Measurements from ENCODE around the gene ZNF503. TPM values are rescaled to one million over a fixed set of nuclear protein-coding genes. Genes with fewer than 3 reads are reported as not detected.

ZNF503 gene
- total RNA-seq, 1 experiment from 2014 or later: 1.5 TPM

DNA sequence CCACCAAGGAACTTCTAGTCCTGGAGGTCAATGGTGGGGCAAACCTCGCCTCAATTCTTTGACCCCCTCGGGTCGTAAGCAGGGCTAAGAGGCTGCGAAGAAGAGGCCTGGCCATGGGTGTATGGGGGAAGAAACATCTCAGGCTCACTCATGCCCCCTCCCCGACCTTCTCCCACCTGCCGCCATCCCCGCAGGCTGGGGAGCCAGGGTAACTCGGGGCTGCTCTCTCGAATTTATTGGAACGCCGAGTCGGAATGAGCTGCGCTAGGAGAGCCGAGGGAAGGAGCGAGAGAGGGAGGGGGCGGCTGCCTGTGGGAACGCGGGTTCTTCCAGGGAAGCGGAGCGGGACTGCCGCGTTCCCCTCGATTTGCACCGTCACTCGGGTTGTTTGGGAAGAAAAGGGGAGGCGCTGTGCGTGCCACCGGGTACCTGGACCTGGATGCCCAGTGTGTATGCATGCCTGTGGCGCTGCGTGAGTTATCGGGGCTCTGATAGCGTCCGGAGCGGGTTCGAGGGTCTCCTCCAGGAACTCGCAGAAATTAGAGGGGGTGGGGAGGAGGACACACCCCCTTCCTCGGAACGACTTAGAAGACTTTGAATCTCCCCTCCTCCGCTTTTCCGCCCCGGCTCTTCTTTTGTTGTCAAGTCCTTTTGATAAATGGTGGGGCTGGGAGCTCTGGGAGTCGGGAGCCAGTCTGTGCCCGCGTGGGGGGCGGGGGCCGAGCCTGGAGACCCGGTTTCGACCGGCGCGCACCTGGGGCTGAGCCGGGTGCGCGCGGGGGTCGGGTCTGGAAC, 1.8 kb upstream of the ZNF503 start:
- BruUV-seq (replicated peaks): no TSS peak

DNA sequence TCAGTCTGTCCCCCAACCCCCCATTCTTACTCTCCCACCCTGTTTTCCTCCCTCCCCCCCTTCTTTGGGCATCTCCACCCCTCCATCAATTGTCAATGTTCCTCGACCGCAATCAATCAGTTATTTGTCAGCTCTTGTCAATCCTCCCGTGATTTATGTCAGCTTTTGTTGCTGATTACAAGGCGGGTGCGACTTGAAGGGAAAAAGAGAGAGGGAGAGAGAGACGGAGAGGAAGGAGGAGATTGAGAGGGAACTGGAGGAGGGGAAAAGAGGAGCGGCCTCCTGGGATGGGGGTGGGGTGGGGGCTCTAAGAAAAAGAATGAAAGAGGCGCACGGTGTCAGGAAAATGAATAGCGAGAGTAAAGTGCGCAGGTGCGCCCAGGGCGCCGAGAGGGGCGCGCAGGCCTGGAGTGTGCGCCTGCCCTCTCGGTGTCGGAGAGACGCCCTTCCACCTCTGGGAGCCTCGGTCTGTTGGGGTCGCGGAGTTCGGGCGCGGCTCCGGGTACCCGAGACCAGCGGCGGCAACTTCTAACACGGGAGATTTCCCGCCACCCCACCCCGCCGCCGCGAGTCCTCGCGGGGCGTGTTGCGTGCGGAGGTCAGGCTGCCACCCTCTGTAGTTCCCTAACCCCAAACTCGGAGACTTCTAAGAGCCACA, 1.1 kb upstream of the ZNF503 start:
- H3K4me3 ChIP-seq: peak overlapping the region; percentile 84
- peak overlapping the region; percentile 90 for H3K27ac ChIP-seq
- peak overlapping the region; percentile 88 for H3K4me2 ChIP-seq
- ChIA-PET CTCF (interaction anchor here (0.9 kb wide), 1 partner anchor 167 kb away, joined by 3 read pairs; the partner anchor contains the start of gene COMTD1), POLR2A (ENCODE audit: unreplicated experiment) (interaction anchor here (0.8 kb wide), 1 partner anchor 165 kb away, joined by 4 read pairs; no protein-coding TSS in a partner anchor)
- peaks cover 5% of the 10 kb centered on the region for H4K20me1 ChIP-seq (ENCODE audit: insufficient read depth)
- H3K9me3 ChIP-seq (ENCODE audit: insufficient read depth, low read depth): no peaks in the 10 kb centered on the region
- H3F3A ChIP-seq (ENCODE audit: insufficient read depth, low read depth): peaks cover 38% of the 10 kb centered on the region
- peak; percentile 25 to 46 for DNase-seq
- H3K4me1 ChIP-seq (replicated peaks; ENCODE audit: insufficient read depth): peaks cover 8% of the 10 kb centered on the region
- no peaks in the 10 kb centered on the region for H3K9me2 ChIP-seq (ENCODE audit: insufficient read depth)
- no peak for TF ChIP-seq EZH2 (IDR thresholded peaks at IDR 0.05; ENCODE audit: low read depth)
- TF ChIP-seq, protein P1, sequence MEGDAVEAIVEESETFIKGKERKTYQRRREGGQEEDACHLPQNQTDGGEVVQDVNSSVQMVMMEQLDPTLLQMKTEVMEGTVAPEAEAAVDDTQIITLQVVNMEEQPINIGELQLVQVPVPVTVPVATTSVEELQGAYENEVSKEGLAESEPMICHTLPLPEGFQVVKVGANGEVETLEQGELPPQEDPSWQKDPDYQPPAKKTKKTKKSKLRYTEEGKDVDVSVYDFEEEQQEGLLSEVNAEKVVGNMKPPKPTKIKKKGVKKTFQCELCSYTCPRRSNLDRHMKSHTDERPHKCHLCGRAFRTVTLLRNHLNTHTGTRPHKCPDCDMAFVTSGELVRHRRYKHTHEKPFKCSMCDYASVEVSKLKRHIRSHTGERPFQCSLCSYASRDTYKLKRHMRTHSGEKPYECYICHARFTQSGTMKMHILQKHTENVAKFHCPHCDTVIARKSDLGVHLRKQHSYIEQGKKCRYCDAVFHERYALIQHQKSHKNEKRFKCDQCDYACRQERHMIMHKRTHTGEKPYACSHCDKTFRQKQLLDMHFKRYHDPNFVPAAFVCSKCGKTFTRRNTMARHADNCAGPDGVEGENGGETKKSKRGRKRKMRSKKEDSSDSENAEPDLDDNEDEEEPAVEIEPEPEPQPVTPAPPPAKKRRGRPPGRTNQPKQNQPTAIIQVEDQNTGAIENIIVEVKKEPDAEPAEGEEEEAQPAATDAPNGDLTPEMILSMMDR (conservative IDR thresholded peaks at IDR 0.05): no peak; the same call in 1 of the 2 replicates
- intact Hi-C loops (cut with micrococcal nuclease; ENCODE audit: unreplicated experiment): loop anchor here (2.0 to 10.0 kb wide), 4 partner anchors 522 to 1712 kb away; no protein-coding TSS in a partner anchor
- H3K79me2 ChIP-seq (ENCODE audit: low read depth): peaks cover 87% of the 10 kb centered on the region
- H2AFZ ChIP-seq: peak overlapping the region; percentile 84
- no peaks in the 10 kb centered on the region for H3K27me3 ChIP-seq (ENCODE audit: insufficient read depth, low read depth)
- peaks cover 5% of the 10 kb centered on the region; the same call in 1 of the 2 replicates for H3K36me3 ChIP-seq (ENCODE audit: low read depth)
- BruUV-seq (replicated peaks): no TSS peak

More for the DNA sequence above, 1.8 kb upstream of the ZNF503 start:
- POLR2A ChIA-PET (ENCODE audit: unreplicated experiment): no interaction called here
- no peaks in the 10 kb centered on the region for H3K9me3 ChIP-seq (ENCODE audit: insufficient read depth, low read depth)
- DNase-seq: peak; percentile 20 to 52
- H3K27me3 ChIP-seq (ENCODE audit: insufficient read depth, low read depth): no peaks in the 10 kb centered on the region
- TF ChIP-seq, protein P1 (conservative IDR thresholded peaks at IDR 0.05): no peak; the same call in 1 of the 2 replicates
- TF ChIP-seq EZH2 (IDR thresholded peaks at IDR 0.05; ENCODE audit: low read depth): no peak
- peaks cover 86% of the 10 kb centered on the region for H3K79me2 ChIP-seq (ENCODE audit: low read depth)
- CTCF ChIA-PET: no interaction called here
- peaks cover 5% of the 10 kb centered on the region; the same call in 1 of the 2 replicates for H3K36me3 ChIP-seq (ENCODE audit: low read depth)
- intact Hi-C loops (cut with micrococcal nuclease; ENCODE audit: unreplicated experiment): loop anchor here (2.0 to 10.0 kb wide), 4 partner anchors 521 to 1711 kb away; no protein-coding TSS in a partner anchor
- H3K4me1 ChIP-seq (replicated peaks; ENCODE audit: insufficient read depth): peaks cover 8% of the 10 kb centered on the region
- peaks cover 31% of the 10 kb centered on the region for H3F3A ChIP-seq (ENCODE audit: insufficient read depth, low read depth)
- no peaks in the 10 kb centered on the region for H3K9me2 ChIP-seq (ENCODE audit: insufficient read depth)
- H3K4me2 ChIP-seq: peak overlapping the region; percentile 88
- H2AFZ ChIP-seq: peak overlapping the region; percentile 84
- H3K4me3 ChIP-seq: peak overlapping the region; percentile 84
- peaks cover 5% of the 10 kb centered on the region for H4K20me1 ChIP-seq (ENCODE audit: insufficient read depth)
- peak overlapping the region; percentile 90 for H3K27ac ChIP-seq

DNA sequence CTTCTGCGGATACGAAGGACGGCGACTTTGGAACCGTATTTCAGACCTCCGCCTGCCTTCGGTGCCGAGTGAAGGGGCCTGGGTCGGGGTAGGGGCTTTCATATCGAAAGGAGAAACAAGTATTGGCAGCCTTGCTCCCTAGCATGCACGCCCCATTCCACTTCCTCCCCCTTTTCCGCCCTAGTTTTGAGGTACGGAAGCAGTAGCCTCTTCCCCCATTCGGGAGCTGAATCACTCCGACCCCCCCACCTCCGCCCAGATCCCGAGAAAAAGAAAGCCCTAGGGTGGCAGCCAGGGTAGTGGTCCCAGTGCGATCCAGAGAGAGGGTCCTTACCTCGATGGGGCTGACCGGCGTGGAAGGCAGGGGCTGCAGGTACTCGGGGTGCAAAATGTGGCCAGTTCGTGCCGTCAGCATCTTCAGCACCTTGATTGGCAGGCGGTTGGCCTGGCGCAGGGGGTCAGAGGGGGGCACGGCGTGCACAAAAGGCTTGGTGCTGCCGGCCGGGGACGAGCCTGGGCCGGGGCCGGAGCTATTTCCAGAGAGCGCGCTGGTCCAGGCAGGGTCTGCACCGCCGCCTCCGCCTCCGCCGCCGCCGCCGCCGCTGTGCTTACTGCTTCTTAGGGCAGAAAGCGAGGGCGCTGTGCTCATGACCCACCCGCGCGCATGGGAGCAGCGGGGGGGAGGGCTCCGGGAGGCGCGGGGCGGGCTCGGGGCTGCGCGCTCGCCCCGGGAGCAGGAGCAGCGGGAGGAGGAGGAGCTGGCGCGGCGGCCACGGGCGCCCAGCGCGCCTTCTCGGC, 594 bp downstream of the ZNF503 start:
- TF ChIP-seq EZH2 (IDR thresholded peaks at IDR 0.05; ENCODE audit: low read depth): no peak
- Histone ChIP-seq H3F3A (ENCODE audit: insufficient read depth, low read depth) (peaks cover 27% of the 10 kb centered on the region), H3K4me1 (replicated peaks; ENCODE audit: insufficient read depth) (peaks cover 7% of the 10 kb centered on the region), H3K27me3 (ENCODE audit: insufficient read depth, low read depth) (no peaks in the 10 kb centered on the region), H3K9me3 (ENCODE audit: insufficient read depth, low read depth) (no peaks in the 10 kb centered on the region), H2AFZ (peak overlapping the region; percentile 86), H3K4me3 (peak overlapping the region; percentile 84), H3K4me2 (peak overlapping the region; percentile 88), H3K36me3 (ENCODE audit: low read depth) (no peaks in the 10 kb centered on the region), H3K9me2 (ENCODE audit: insufficient read depth) (no peaks in the 10 kb centered on the region), H3K79me2 (ENCODE audit: low read depth) (peaks cover 87% of the 10 kb centered on the region), H4K20me1 (ENCODE audit: insufficient read depth) (peaks cover 5% of the 10 kb centered on the region), H3K27ac (peak overlapping the region; percentile 90)
- ChIA-PET CTCF (no interaction called here), POLR2A (ENCODE audit: unreplicated experiment) (no interaction called here)
- TSS peak; percentile 15 for BruUV-seq (replicated peaks)
- DNase-seq: peak in 1 of 2 experiments; percentile 32
- intact Hi-C loops (cut with micrococcal nuclease; ENCODE audit: unreplicated experiment): loop anchor here (5.0 to 10.0 kb wide), 3 partner anchors 524 to 1714 kb away; no protein-coding TSS in a partner anchor
